Naive thymus-derived CD4-positive, alpha-beta T cell (primary cell): ENCODE data around the gene ZNF708. TPM values are rescaled to one million over a fixed set of nuclear protein-coding genes. Genes with fewer than 3 reads are reported as not detected.
"Not testable (repeated sequence)": the region's sequence is repeated elsewhere in the genome, so short reads cannot be mapped to it uniquely, and the experiment has no call there.

Experiments
- ATAC-seq: fragments of 150-1000 bp; cut with Tn5 transposase; 2 replicates; pipeline ENCODE4 v1.10.0; 2021; ENCODE audit warnings: mild to moderate bottlenecking, moderate library complexity
- CTCF ChIA-PET: fragments of 350-600 bp; sonication (Branson Sonifier 250); formaldehyde crosslinking; loops from one replicate; lab custom pipeline; 2021; ENCODE audit warnings: antibody characterized with exemption; lab: Charles Lee
- POLR2A ChIA-PET: fragments of 350-600 bp; sonication (Branson Sonifier 250); formaldehyde crosslinking; loops from one replicate; lab custom pipeline; 2021; ENCODE audit warnings: antibody characterized with exemption, inconsistent platforms; lab: Charles Lee
- DNase-seq, 9 donors: peaks; one replicate each; pipeline versions ENCODE4 v3.0.0 to v3.0.0-alpha.2; 2020 to 2022; ENCODE audit warnings: mixed read lengths in 1 of 9
- H3K27ac ChIP-seq: one replicate; pipeline ENCODE4 v1.7.0; 2013; ENCODE audit warnings: mild to moderate bottlenecking, low read depth, low read length, moderate library complexity
- H3K27me3 ChIP-seq, 2 donors: one replicate each; pipeline ENCODE4 v1.7.0; 2013; ENCODE audit warnings: low read length in 2 of 2, mild to moderate bottlenecking in 2 of 2, moderate library complexity in 2 of 2; ENCODE audit not compliant: control insufficient read depth in 2 of 2, insufficient read depth in 2 of 2
- H3K36me3 ChIP-seq, 3 experiments: 1 replicate in 2 of 3; 2 replicates in 1 of 3; pipeline ENCODE4 v1.7.0; 2013; ENCODE audit warnings: low read length in 3 of 3, mild to moderate bottlenecking in 3 of 3, moderate library complexity in 1 of 3; ENCODE audit not compliant: insufficient read depth in 3 of 3, control insufficient read depth in 2 of 3
- H3K4me1 ChIP-seq, 2 donors: one replicate each; pipeline ENCODE4 v1.7.0; 2013; ENCODE audit warnings: low read length in 2 of 2, mild to moderate bottlenecking in 2 of 2, moderate library complexity in 1 of 2; ENCODE audit not compliant: control insufficient read depth in 2 of 2, insufficient read depth in 2 of 2
- H3K4me3 ChIP-seq: 2 replicates; pipeline ENCODE4 v1.7.0; 2013; ENCODE audit warnings: mild to moderate bottlenecking, low read length
- H3K9me3 ChIP-seq, 3 experiments: 1 replicate in 2 of 3; 2 replicates in 1 of 3; pipeline ENCODE4 v1.7.0; 2013; ENCODE audit warnings: low read length in 3 of 3; ENCODE audit not compliant: control insufficient read depth in 2 of 3
- H3K27ac Mint-ChIP-seq, 9 donors: one replicate each; pipeline ENCODE4 v1.8.0; 2020 to 2022; ENCODE audit warnings: mixed read lengths in 9 of 9, mild to moderate bottlenecking in 8 of 9, moderate library complexity in 5 of 9, inconsistent platforms in 2 of 9
- H3K27me3 Mint-ChIP-seq, 5 donors: one replicate each; pipeline ENCODE4 v1.8.0; 2021 to 2022; ENCODE audit warnings: mixed read lengths in 5 of 5, mild to moderate bottlenecking in 1 of 5
- H3K36me3 Mint-ChIP-seq, 5 donors: one replicate each; pipeline ENCODE4 v1.8.0; 2020 to 2022; ENCODE audit warnings: mixed read lengths in 5 of 5, mild to moderate bottlenecking in 3 of 5, inconsistent platforms in 1 of 5
- H3K4me1 Mint-ChIP-seq, 7 donors: one replicate each; pipeline ENCODE4 v1.8.0; 2020 to 2022; ENCODE audit warnings: mixed read lengths in 7 of 7, mild to moderate bottlenecking in 3 of 7, inconsistent platforms in 1 of 7
- H3K4me3 Mint-ChIP-seq, 10 donors: one replicate each; pipeline ENCODE4 v1.8.0; 2020 to 2022; ENCODE audit warnings: mild to moderate bottlenecking in 10 of 10, mixed read lengths in 10 of 10, moderate library complexity in 6 of 10, inconsistent platforms in 2 of 10
- H3K9me3 Mint-ChIP-seq, 11 donors: one replicate each; pipeline ENCODE4 v1.8.0; 2020 to 2022; ENCODE audit warnings: mixed read lengths in 11 of 11, mild to moderate bottlenecking in 4 of 11, inconsistent platforms in 1 of 11, moderate library complexity in 1 of 11
- intact Hi-C, 2 donors: fragments of 100-400 bp; cut with micrococcal nuclease; formaldehyde crosslinking; loops; one replicate each; pipeline ENCODE4 v1.15.1; 2023
- polyA plus RNA-seq, 2 donors: library from polyadenylated mRNA; unstranded; fragments of 300-500 nt; fragmentation: Illumina TruSeq; gene quantifications; one replicate each; pipeline ENCODE4 v1.2.3, GENCODE V29; 2021
- total RNA-seq, 6 experiments: library from RNA in 5 of 6; stranded (reverse) in 5 of 6; gene quantifications; 1 replicate in 5 of 6; 2 replicates in 1 of 6; pipeline ENCODE4 v1.2.3 and lab custom pipeline; 2021 to 2026

ZNF708 gene
- total and polyA plus RNA-seq, 7 experiments from 2014 or later = 14.2 to 48.0 (median 24.2) TPM

DNA sequence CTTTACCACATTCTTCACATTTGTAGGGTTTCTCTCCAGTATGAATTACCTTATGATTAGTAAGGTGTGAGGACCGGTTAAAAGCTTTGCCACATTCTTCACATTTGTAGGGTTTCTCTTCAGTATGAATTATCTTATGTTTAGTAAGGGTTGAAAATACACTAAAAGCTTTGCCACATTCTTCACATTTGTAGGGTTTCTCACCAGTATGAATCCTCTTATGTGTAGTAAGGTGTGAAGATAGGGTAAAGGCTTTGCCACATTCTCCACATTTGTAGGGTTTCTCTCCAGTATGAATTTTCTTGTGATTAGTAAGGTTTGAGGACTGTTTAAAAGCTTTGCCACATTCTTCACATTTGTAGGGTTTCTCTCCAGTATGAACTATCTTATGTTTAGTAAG is 35.4 kb downstream of the ZNF708 start:
- ATAC-seq, CTCF ChIA-PET, H3K4me1 ChIP-seq, H3K4me3 Mint-ChIP-seq, H3K4me1 Mint-ChIP-seq, DNase-seq, H3K27ac ChIP-seq, H3K27ac Mint-ChIP-seq, H3K4me3 ChIP-seq, H3K27me3 ChIP-seq, intact Hi-C loops, H3K27me3 Mint-ChIP-seq: not testable (repeated sequence)
- H3K9me3 ChIP-seq = peaks cover 0 to 48% (median 31%) of the 10 kb centered on the region in 3 experiments
- H3K9me3 Mint-ChIP-seq = peaks cover 11 to 93% (median 60%) of the 10 kb centered on the region in 11 donors
- peaks cover 29 to 67% (median 59%) of the 10 kb centered on the region in 5 donors for H3K36me3 Mint-ChIP-seq
- POLR2A ChIA-PET = interaction anchor here (0.7 kb wide), 1 partner anchor 10 kb away, joined by 3 read pairs; no protein-coding TSS in a partner anchor
- H3K36me3 ChIP-seq = peaks cover 16 to 46% (median 20%) of the 10 kb centered on the region in 3 experiments

DNA sequence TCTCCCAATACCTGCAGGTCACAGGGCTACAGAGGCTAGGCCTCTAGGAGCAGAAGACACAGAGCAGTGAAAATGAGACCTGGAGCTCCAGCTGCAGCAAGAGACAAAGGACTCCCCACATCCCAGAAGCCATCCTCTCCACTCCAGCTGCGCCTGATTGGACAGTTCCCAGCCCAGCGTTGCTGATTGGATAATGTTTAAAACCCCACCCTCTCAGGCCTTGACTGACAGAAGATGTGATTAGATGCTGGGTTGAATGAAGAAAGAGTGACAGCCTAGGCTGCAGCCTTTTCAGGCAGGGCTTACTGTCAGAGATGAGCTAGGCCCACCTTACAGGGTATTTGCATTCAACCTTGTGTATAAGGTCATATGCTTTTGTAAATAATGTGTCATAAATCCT is 59.4 kb downstream of the ZNF708 start:
- Histone ChIP-seq H3K4me1 (no peaks in the 10 kb centered on the region), H3K36me3 (no peaks in the 10 kb centered on the region), H3K27ac (no peak overlapping the region), H3K4me3 (no peak overlapping the region), H3K27me3 (no peaks in the 10 kb centered on the region), H3K9me3 (peaks cover 3 to 16% (median 11%) of the 10 kb centered on the region in 3 experiments)
- Mint-ChIP-seq H3K27ac (no peak overlapping the region), H3K36me3 (peaks cover 0 to 11% (median 0%) of the 10 kb centered on the region in 5 donors), H3K4me1 (no peaks in the 10 kb centered on the region), H3K27me3 (no peaks in the 10 kb centered on the region), H3K9me3 (peaks cover 0 to 88% (median 36%) of the 10 kb centered on the region in 11 donors), H3K4me3 (no peak overlapping the region)
- ChIA-PET POLR2A (no interaction called here), CTCF (no interaction called here)
- intact Hi-C loops = no loop called here
- DNase-seq (no peak), ATAC-seq (no peak)

DNA sequence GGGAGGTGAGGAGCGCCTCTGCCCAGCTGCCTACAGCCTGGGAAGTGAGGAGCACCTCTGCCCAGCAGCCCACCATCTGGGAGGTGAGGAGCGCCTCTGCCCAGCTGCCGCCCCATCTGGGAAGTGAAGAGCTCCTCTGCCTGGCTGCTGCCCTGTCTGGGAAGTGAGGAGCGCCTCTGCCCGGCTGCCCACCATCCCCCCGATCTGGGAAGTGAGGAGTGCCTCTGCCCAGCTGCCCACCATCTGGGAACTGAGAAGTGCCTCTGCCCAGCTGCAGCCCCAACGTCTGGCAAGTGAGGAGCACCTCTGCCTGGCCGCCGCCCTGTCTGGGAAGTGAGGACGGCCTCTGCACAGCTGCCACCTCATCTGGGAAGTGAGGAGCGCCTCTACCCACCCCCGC is 64.3 kb downstream of the ZNF708 start:
- no peaks in the 10 kb centered on the region for H3K36me3 ChIP-seq
- no peak overlapping the region for H3K4me3 ChIP-seq
- ATAC-seq = no peak
- H3K9me3 ChIP-seq = peaks cover 0 to 10% (median 0%) of the 10 kb centered on the region in 3 experiments
- Mint-ChIP-seq H3K27ac (no peak overlapping the region), H3K4me3 (no peak overlapping the region), H3K27me3 (peaks cover 0 to 6% (median 0%) of the 10 kb centered on the region in 5 donors), H3K9me3 (peaks cover 6 to 72% (median 21%) of the 10 kb centered on the region in 11 donors), H3K4me1 (no peaks in the 10 kb centered on the region), H3K36me3 (peaks cover 0 to 11% (median 0%) of the 10 kb centered on the region in 5 donors)
- no peak for DNase-seq
- H3K27ac ChIP-seq = no peak overlapping the region
- intact Hi-C loops = no loop called here
- no peaks in the 10 kb centered on the region for H3K4me1 ChIP-seq
- ChIA-PET POLR2A (no interaction called here), CTCF (no interaction called here)
- no peaks in the 10 kb centered on the region for H3K27me3 ChIP-seq

DNA sequence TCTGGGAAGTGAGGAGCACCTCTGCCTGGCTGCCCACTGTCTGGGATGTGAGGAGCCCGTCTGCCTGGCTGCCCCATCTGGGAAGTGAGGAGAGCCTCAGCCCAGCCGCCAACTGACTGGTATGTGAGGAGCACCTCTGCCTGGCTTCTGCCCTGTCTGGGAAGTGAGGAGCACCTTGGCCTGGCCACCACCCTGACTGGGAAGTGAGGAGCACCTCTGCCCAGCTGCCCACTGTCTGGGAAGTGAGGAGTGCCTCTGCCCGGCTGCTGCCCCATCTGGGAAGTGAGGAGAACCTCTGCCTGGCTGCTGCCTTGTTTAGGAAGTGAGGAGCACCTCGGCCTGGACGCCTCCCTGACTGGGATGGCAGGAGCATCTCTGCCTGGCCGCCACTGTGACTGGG is 64.8 kb downstream of the ZNF708 start:
- ATAC-seq = no peak
- DNase-seq = no peak
- Mint-ChIP-seq H3K27me3 (peaks cover 0 to 6% (median 0%) of the 10 kb centered on the region in 5 donors), H3K9me3 (peaks cover 6 to 67% (median 21%) of the 10 kb centered on the region in 11 donors), H3K4me3 (no peak overlapping the region), H3K27ac (no peak overlapping the region), H3K4me1 (no peaks in the 10 kb centered on the region), H3K36me3 (peaks cover 0 to 11% (median 0%) of the 10 kb centered on the region in 5 donors)
- H3K4me3 ChIP-seq = no peak overlapping the region
- ChIA-PET POLR2A (no interaction called here), CTCF (no interaction called here)
- no peaks in the 10 kb centered on the region for H3K4me1 ChIP-seq
- no peaks in the 10 kb centered on the region for H3K27me3 ChIP-seq
- H3K9me3 ChIP-seq = peaks cover 0 to 10% (median 0%) of the 10 kb centered on the region in 3 experiments
- intact Hi-C loops = no loop called here
- H3K27ac ChIP-seq = no peak overlapping the region
- no peaks in the 10 kb centered on the region for H3K36me3 ChIP-seq

DNA sequence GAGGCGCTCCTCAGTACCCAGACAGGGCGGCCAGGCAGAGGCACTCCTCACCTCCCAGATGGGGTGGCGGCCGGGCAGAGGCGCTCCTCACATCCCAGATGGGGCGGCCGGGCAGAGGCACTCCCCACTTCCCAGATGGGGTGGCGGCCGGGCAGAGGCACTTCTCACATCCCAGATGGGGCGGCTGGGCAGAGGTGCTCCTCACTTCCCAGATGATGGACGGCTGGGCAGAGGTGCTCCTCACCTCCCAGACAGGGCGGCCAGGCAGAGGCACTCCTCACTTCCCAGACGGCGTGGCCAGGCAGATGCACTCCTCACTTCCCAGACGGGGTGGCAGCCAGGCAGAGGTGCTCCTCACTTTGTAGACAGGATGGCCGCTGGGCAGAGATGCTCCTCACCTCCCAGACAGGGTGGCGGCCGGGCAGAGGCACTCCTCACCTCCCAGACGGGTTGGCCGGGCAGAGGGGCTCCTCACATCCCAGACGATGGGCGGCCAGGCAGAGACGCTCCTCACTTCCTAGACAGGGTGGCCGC is 68.3 kb downstream of the ZNF708 start:
- H3K36me3 ChIP-seq, intact Hi-C loops, ATAC-seq, CTCF ChIA-PET, H3K27ac ChIP-seq, H3K27me3 Mint-ChIP-seq, H3K4me1 ChIP-seq, H3K27me3 ChIP-seq, DNase-seq, H3K4me3 Mint-ChIP-seq, H3K4me3 ChIP-seq, H3K4me1 Mint-ChIP-seq, H3K27ac Mint-ChIP-seq, POLR2A ChIA-PET: not testable (repeated sequence)
- Mint-ChIP-seq H3K36me3 (peaks cover 0 to 11% (median 0%) of the 10 kb centered on the region in 5 donors), H3K9me3 (peaks cover 0 to 54% (median 23%) of the 10 kb centered on the region in 11 donors)
- H3K9me3 ChIP-seq = peaks cover 0 to 14% (median 0%) of the 10 kb centered on the region in 3 experiments

DNA sequence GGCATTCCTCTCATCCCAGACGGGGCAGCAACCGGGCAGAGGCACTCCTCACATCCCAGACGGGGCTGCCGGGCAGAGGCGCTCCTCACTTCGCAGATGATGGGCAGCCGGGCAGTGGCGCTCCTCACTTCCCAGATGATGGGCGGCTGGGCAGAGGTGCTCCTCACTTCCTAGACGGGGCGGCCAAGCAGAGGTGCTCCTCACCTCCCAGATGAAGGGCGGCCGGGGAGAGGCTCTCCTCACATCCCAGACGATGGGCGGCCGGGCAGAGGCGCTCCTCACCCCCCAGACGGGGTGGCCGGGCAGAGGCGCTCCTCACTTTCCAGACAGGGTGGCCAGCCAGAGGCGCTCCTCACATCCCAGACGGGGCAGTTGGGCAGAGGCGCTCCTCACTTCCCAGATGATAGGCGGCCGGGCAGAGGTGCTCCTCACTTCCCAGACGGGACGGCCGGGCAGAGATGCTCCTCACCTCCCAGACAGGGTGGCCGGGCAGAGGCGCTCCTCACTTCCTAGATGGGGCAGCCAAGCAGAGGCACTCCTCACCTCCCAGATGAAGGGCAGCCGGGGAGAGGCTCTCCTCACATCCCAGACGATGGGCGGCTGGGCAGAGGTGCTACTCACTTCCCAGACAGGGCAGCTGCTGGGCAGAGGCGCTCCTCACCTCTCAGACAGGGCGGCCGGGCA is 68.9 kb downstream of the ZNF708 start:
- Mint-ChIP-seq H3K4me3 (no peak overlapping the region), H3K36me3 (peaks cover 0 to 11% (median 0%) of the 10 kb centered on the region in 5 donors), H3K4me1 (no peaks in the 10 kb centered on the region), H3K27me3 (peaks cover 0 to 6% (median 0%) of the 10 kb centered on the region in 5 donors), H3K9me3 (peaks cover 0 to 50% (median 24%) of the 10 kb centered on the region in 11 donors), H3K27ac (no peak overlapping the region)
- Histone ChIP-seq H3K27me3 (no peaks in the 10 kb centered on the region), H3K4me1 (no peaks in the 10 kb centered on the region), H3K9me3 (peaks cover 0 to 14% (median 0%) of the 10 kb centered on the region in 3 experiments), H3K36me3 (no peaks in the 10 kb centered on the region), H3K27ac (no peak overlapping the region), H3K4me3 (no peak overlapping the region)
- DNase-seq = no peak
- ChIA-PET POLR2A (no interaction called here), CTCF (no interaction called here)
- intact Hi-C loops = no loop called here
- no peak for ATAC-seq
